GM12878 (cell line): ENCODE data around the gene ZNF764.

Experiments used
- BCL11A ChIP-seq: IDR thresholded peaks from 2 replicates; pipeline ENCODE4 v1.6.1; 2011; ENCODE audit warnings: low read depth, low read length
- BHLHE40 ChIP-seq, 2 experiments: fragments of 450-650 bp in 1 of 2; IDR thresholded peaks; 2 replicates each; pipeline ENCODE4 v1.6.1; 2011 to 2017; ENCODE audit warnings: low read depth in 2 of 2, borderline replicate concordance in 1 of 2, improper control_type of control experiment in 1 of 2, low read length in 1 of 2, mild to moderate bottlenecking in 1 of 2
- CREB1 ChIP-seq: IDR thresholded peaks from 2 replicates; pipeline ENCODE4 v1.6.1; 2012; ENCODE audit warnings: low read depth, mild to moderate bottlenecking, inconsistent platforms
- CTCF ChIP-seq, 3 experiments: IDR thresholded peaks in 2 of 3; conservative IDR thresholded peaks in 1 of 3; 2 replicates each; pipeline ENCODE4 v1.5.1; 2011; ENCODE audit warnings: low read depth in 3 of 3, low read length in 3 of 3, mild to moderate bottlenecking in 3 of 3, control low read depth in 2 of 3, moderate library complexity in 2 of 3, inconsistent platforms in 1 of 3, mixed read lengths in 1 of 3; ENCODE audit not compliant: control insufficient read depth in 2 of 3, insufficient read depth in 1 of 3; ENCODE audit errors: extremely low read depth in 1 of 3
- E4F1 ChIP-seq: fragments of 450-650 bp; IDR thresholded peaks from 2 replicates; pipeline ENCODE4 v1.6.1; 2018; ENCODE audit warnings: borderline replicate concordance, mild to moderate bottlenecking; ENCODE audit not compliant: partially characterized antibody
- ELK1 ChIP-seq: IDR thresholded peaks from 2 replicates; pipeline ENCODE4 v1.6.1; 2012; ENCODE audit warnings: low read depth, low read length, improper control_type of control experiment
- EP300 ChIP-seq, 2 experiments: fragments of 150-350 bp in 1 of 2; IDR thresholded peaks; 2 replicates each; pipeline ENCODE4 v1.6.1; 2011 to 2012; ENCODE audit warnings: low read depth in 2 of 2, low read length in 2 of 2, borderline replicate concordance in 1 of 2, improper control_type of control experiment in 1 of 2, inconsistent platforms in 1 of 2; ENCODE audit not compliant: control insufficient read depth in 1 of 2
- GABPA ChIP-seq: IDR thresholded peaks from 2 replicates; pipeline ENCODE4 v1.6.1; 2014; ENCODE audit warnings: antibody characterized with exemption, low read depth, mild to moderate bottlenecking, inconsistent platforms
- HDGF ChIP-seq: fragments of 450-650 bp; IDR thresholded peaks from 2 replicates; pipeline ENCODE4 v1.6.1; 2016; ENCODE audit warnings: antibody characterized with exemption
- IRF5 ChIP-seq: fragments of 450-650 bp; IDR thresholded peaks from 2 replicates; pipeline ENCODE4 v1.6.1; 2017; ENCODE audit warnings: borderline replicate concordance
- NR2C2 ChIP-seq: IDR thresholded peaks from 2 replicates; pipeline ENCODE4 v1.6.1; 2011; ENCODE audit warnings: borderline replicate concordance, low read depth; ENCODE audit not compliant: control insufficient read depth, insufficient read length
- RFX5 ChIP-seq: IDR thresholded peaks from 2 replicates; pipeline ENCODE4 v1.6.1; 2011; ENCODE audit warnings: low read depth, low read length, improper control_type of control experiment
- SIN3A ChIP-seq: IDR thresholded peaks from 2 replicates; pipeline ENCODE4 v1.6.1; 2012; ENCODE audit warnings: low read depth, low read length, improper control_type of control experiment

GRCh38 chr16:30582611-30583340, 24.6 kb upstream of the ZNF764 start:
- no peak for TF ChIP-seq CTCF (IDR thresholded peaks at IDR 0.05 in 2 of 3, conservative IDR thresholded peaks at IDR 0.05 in 1 of 3; ENCODE audit: control insufficient read depth in 2 of 3, extremely low read depth in 1 of 3, insufficient read depth in 1 of 3, low read depth in 3 of 3, low read length in 3 of 3)
- no peak for TF ChIP-seq E4F1
- TF ChIP-seq BHLHE40 (IDR thresholded peaks at IDR 0.05; ENCODE audit: borderline replicate concordance in 1 of 2, low read depth in 2 of 2, low read length in 1 of 2), result no peak
- no peak for TF ChIP-seq HDGF
- TF ChIP-seq IRF5, result no peak
- TF ChIP-seq GABPA, result no peak
- TF ChIP-seq CREB1, result no peak
- no peak for TF ChIP-seq BCL11A
- TF ChIP-seq ELK1, result no peak
- TF ChIP-seq NR2C2, result no peak
- TF ChIP-seq SIN3A, result no peak
- TF ChIP-seq EP300 (IDR thresholded peaks at IDR 0.05; ENCODE audit: borderline replicate concordance in 1 of 2, control insufficient read depth in 1 of 2, low read depth in 2 of 2, low read length in 2 of 2), result no peak
- TF ChIP-seq RFX5, result no peak
